H1 (cell line): ENCODE measurements around the gene TCAP. TPM values are rescaled to one million over a fixed set of nuclear protein-coding genes. Genes with fewer than 3 reads are reported as not detected.

Experiments
- CTCF ChIA-PET: fragments of 300-600 bp; sonication (Branson Sonifier 250); formaldehyde crosslinking; loops from one replicate; lab custom pipeline; 2021; ENCODE audit not compliant: partially characterized antibody; lab: Charles Lee
- POLR2A ChIA-PET: fragments of 300-600 bp; sonication (Branson Sonifier 250); formaldehyde crosslinking; loops from one replicate; lab custom pipeline; 2021; ENCODE audit warnings: inconsistent platforms; ENCODE audit not compliant: partially characterized antibody; lab: Charles Lee
- DNase-seq, 2 experiments: peaks; one replicate each; pipeline versions ENCODE4 v3.0.0 to v3.0.0-alpha.2; 2010 to 2022; ENCODE audit warnings: low spot score in 2 of 2, low read depth in 1 of 2, mixed read lengths in 1 of 2
- FAIRE-seq: peaks from 2 replicates; lab custom pipeline; 2011; peaks lifted over from hg19 to GRCh38; lab: Jason Lieb, UNC
- H2AFZ ChIP-seq: 2 replicates; pipeline ENCODE4 v1.8.1; 2012; ENCODE audit warnings: low read length, inconsistent platforms
- H2AK5ac ChIP-seq: 2 replicates; pipeline ENCODE4 v1.6.1; 2013; ENCODE audit warnings: low read depth, low read length
- H2BK120ac ChIP-seq: replicated peaks from 2 replicates; pipeline ENCODE3; 2013; ENCODE audit warnings: low read depth, low read length, inconsistent platforms
- H2BK12ac ChIP-seq: 2 replicates; pipeline ENCODE4 v1.6.1; 2013; ENCODE audit warnings: low read depth, low read length
- H2BK15ac ChIP-seq: 2 replicates; pipeline ENCODE4 v1.6.1; 2013; ENCODE audit warnings: low read length
- H2BK20ac ChIP-seq: 2 replicates; pipeline ENCODE4 v1.6.1; 2013; ENCODE audit warnings: low read length
- H2BK5ac ChIP-seq: 2 replicates; pipeline ENCODE4 v1.6.1; 2013; ENCODE audit warnings: low read depth, low read length
- H3K14ac ChIP-seq: 2 replicates; pipeline ENCODE4 v1.6.1; 2013; ENCODE audit warnings: inconsistent platforms; ENCODE audit not compliant: insufficient read length
- H3K18ac ChIP-seq: 2 replicates; pipeline ENCODE4 v1.6.1; 2013; ENCODE audit warnings: low read length; ENCODE audit errors: extremely low read depth
- H3K23ac ChIP-seq: 2 replicates; pipeline ENCODE4 v1.6.1; 2013; ENCODE audit warnings: inconsistent platforms; ENCODE audit not compliant: insufficient read length
- H3K23me2 ChIP-seq: 2 replicates; pipeline ENCODE4 v1.6.1; 2013; ENCODE audit warnings: low read depth, low read length
- H3K27ac ChIP-seq: 2 replicates; pipeline ENCODE4 v1.6.1; 2011; ENCODE audit warnings: low read depth, low read length, inconsistent platforms
- H3K27me3 ChIP-seq, 4 experiments: replicated peaks in 1 of 4; 1 replicate in 1 of 4; 2 replicates in 3 of 4; pipeline versions ENCODE4 v1.6.1 to v1.8.1; 2011 to 2013; ENCODE audit warnings: low read length in 3 of 4, mild to moderate bottlenecking in 3 of 4, inconsistent platforms in 2 of 4, mixed read lengths in 2 of 4, moderate library complexity in 1 of 4; ENCODE audit not compliant: control insufficient read depth in 3 of 4, insufficient read depth in 3 of 4; ENCODE audit errors: extremely low read depth in 1 of 4
- H3K36me3 ChIP-seq, 4 experiments: 2 replicates each; pipeline versions ENCODE4 v1.6.1 to v1.8.1; 2011 to 2013; ENCODE audit warnings: mild to moderate bottlenecking in 4 of 4, low read length in 3 of 4, moderate library complexity in 2 of 4, control low read depth in 1 of 4, inconsistent platforms in 1 of 4; ENCODE audit not compliant: insufficient read depth in 4 of 4, control insufficient read depth in 2 of 4
- H3K4ac ChIP-seq: replicated peaks from 2 replicates; pipeline ENCODE3; 2013; ENCODE audit warnings: low read length, low read depth, mixed read lengths, inconsistent platforms; ENCODE audit not compliant: insufficient read length
- H3K4me1 ChIP-seq, 4 experiments: replicated peaks in 1 of 4; 1 replicate in 1 of 4; 2 replicates in 3 of 4; pipeline versions ENCODE4 v1.6.1 to v1.8.1; 2011 to 2013; ENCODE audit warnings: low read length in 3 of 4, inconsistent platforms in 2 of 4, mixed read lengths in 1 of 4; ENCODE audit not compliant: insufficient read depth in 4 of 4, control insufficient read depth in 3 of 4
- H3K4me2 ChIP-seq, 2 experiments: 2 replicates each; pipeline versions ENCODE4 v1.6.1 to v1.8.1; 2011 to 2013; ENCODE audit warnings: low read depth in 2 of 2, low read length in 2 of 2, control low read depth in 1 of 2, inconsistent platforms in 1 of 2, mild to moderate bottlenecking in 1 of 2; ENCODE audit not compliant: insufficient read depth in 1 of 2
- H3K4me3 ChIP-seq, 4 experiments: fragments of 200-600, 300-600 bp in 1 of 4; sonication (generic), shearing (Covaris generic), sonication (Bioruptor Twin) in 1 of 4; 2 replicates each; pipeline versions ENCODE4 v1.5.1 to v1.8.1; 2011 to 2016; ENCODE audit warnings: low read length in 4 of 4, low read depth in 3 of 4, control low read depth in 2 of 4, inconsistent platforms in 2 of 4, mild to moderate bottlenecking in 2 of 4, mixed read lengths in 1 of 4, moderate library complexity in 1 of 4; ENCODE audit not compliant: insufficient read depth in 2 of 4; ENCODE audit errors: extremely low read depth in 1 of 4
- H3K56ac ChIP-seq: replicated peaks from 2 replicates; pipeline ENCODE3; 2013; ENCODE audit warnings: low read depth, mild to moderate bottlenecking, mixed read lengths, low read length, inconsistent platforms; ENCODE audit not compliant: insufficient read length
- H3K79me1 ChIP-seq: 2 replicates; pipeline ENCODE4 v1.6.1; 2013; ENCODE audit warnings: low read depth, low read length, control low read depth
- H3K79me2 ChIP-seq, 2 experiments: 2 replicates each; pipeline versions ENCODE4 v1.6.1 to v1.8.1; 2012 to 2013; ENCODE audit warnings: low read length in 2 of 2, mild to moderate bottlenecking in 2 of 2, inconsistent platforms in 1 of 2; ENCODE audit not compliant: insufficient read depth in 2 of 2, control insufficient read depth in 1 of 2
- H3K9ac ChIP-seq, 4 experiments: replicated peaks in 1 of 4; 1 replicate in 1 of 4; 2 replicates in 3 of 4; pipeline versions ENCODE4 v1.6.1 to v1.8.1; 2011 to 2013; ENCODE audit warnings: low read depth in 3 of 4, low read length in 3 of 4, control low read depth in 2 of 4, mild to moderate bottlenecking in 2 of 4, moderate library complexity in 2 of 4, inconsistent platforms in 1 of 4; ENCODE audit errors: extremely low read depth in 1 of 4
- H3K9me3 ChIP-seq, 2 experiments: 2 replicates each; pipeline versions ENCODE4 v1.6.1 to v1.8.1; 2012 to 2013; ENCODE audit warnings: mild to moderate bottlenecking in 2 of 2, moderate library complexity in 2 of 2, control low read depth in 1 of 2, inconsistent platforms in 1 of 2, low read depth in 1 of 2, low read length in 1 of 2, mixed read lengths in 1 of 2; ENCODE audit not compliant: insufficient read depth in 2 of 2
- H4K20me1 ChIP-seq, 2 experiments: replicated peaks in 1 of 2; 2 replicates each; pipeline versions ENCODE3 to v1.8.1; 2011 to 2013; ENCODE audit warnings: inconsistent platforms in 2 of 2, low read length in 2 of 2, mild to moderate bottlenecking in 1 of 2; ENCODE audit not compliant: insufficient read depth in 2 of 2, control insufficient read depth in 1 of 2
- H4K5ac ChIP-seq: 2 replicates; pipeline ENCODE4 v1.6.1; 2013; ENCODE audit warnings: low read length, low read depth, mixed read lengths, inconsistent platforms; ENCODE audit not compliant: insufficient read length
- H4K8ac ChIP-seq: 2 replicates; pipeline ENCODE4 v1.8.0; 2013; ENCODE audit warnings: mild to moderate bottlenecking, moderate library complexity, low read length, inconsistent platforms; ENCODE audit not compliant: insufficient read depth; ENCODE audit errors: extremely low read depth
- H4K91ac ChIP-seq: replicated peaks from 2 replicates; pipeline ENCODE3; 2013; ENCODE audit warnings: low read length, mixed read lengths, inconsistent platforms; ENCODE audit not compliant: insufficient read length
- BACH1 ChIP-seq: IDR thresholded peaks from 2 replicates; pipeline ENCODE4 v1.6.1; 2012; ENCODE audit warnings: low read length, improper control_type of control experiment
- CEBPB ChIP-seq: IDR thresholded peaks from 2 replicates; pipeline ENCODE4 v1.6.1; 2012; ENCODE audit warnings: low read depth, low read length
- E2F6 ChIP-seq: IDR thresholded peaks from 2 replicates; pipeline ENCODE4 v1.6.1; 2012; ENCODE audit warnings: inconsistent platforms
- FOSL1 ChIP-seq: IDR thresholded peaks from 2 replicates; pipeline ENCODE4 v1.6.1; 2011; ENCODE audit warnings: mild to moderate bottlenecking, low read depth, low read length, moderate library complexity; ENCODE audit not compliant: insufficient read depth
- POU5F1 ChIP-seq: IDR thresholded peaks from 2 replicates; pipeline ENCODE4 v1.6.1; 2011; ENCODE audit warnings: low read depth, mild to moderate bottlenecking, low read length, moderate library complexity
- WGBS, 2 experiments: shearing (Covaris generic) in 1 of 2; methylation state at CpG; one replicate each; pipeline versions ENCODE4 v1.1.6 to v1.1.7; 2013 to 2015; ENCODE audit warnings: low lambda C conversion rate in 2 of 2, mixed read lengths in 2 of 2, inconsistent platforms in 1 of 2, low coverage in 1 of 2, missing lambda C conversion rate in 1 of 2; ENCODE audit not compliant: insufficient replicate concordance in 2 of 2, insufficient coverage in 1 of 2, insufficient read length in 1 of 2; ENCODE audit errors: extremely low coverage in 1 of 2, missing lambda C conversion rate in 1 of 2; 5-methylcytosine and 5-hydroxymethylcytosine counted together
- polyA plus RNA-seq, 7 experiments: library from polyadenylated mRNA; depleted of rRNA in 3 of 7; stranded (reverse) in 5 of 7; unstranded in 2 of 7; fragments of >200 nt in 5 of 7; fragments of 200-250 nt in 2 of 7; gene quantifications; 1 replicate in 5 of 7; 2 replicates in 1 of 7; 4 replicates in 1 of 7; pipeline versions ENCODE4 v1.2.1 to v1.2.3, GENCODE V29; 2011 to 2013; ENCODE audit warnings: missing spikeins in 2 of 7, mixed read lengths in 2 of 7
- total RNA-seq: library from RNA; stranded (reverse); fragmentation: NEBNext Ultra II Directional; extraction: Animal tissue kit (Norgen Biotek cat#: 25700); gene quantifications from 2 replicates; pipeline ENCODE4 v1.2.1, GENCODE V29; 2021

TCAP gene
- total and polyA plus RNA-seq, 2 of the 8 experiments (the other 6 are each of a cell fraction or from before 2014, with no cell fraction given), result 0.82 to 1.4 TPM

- TF ChIP-seq BACH1 (no peak), FOSL1 (no peak), CEBPB (no peak), E2F6 (no peak), POU5F1 (no peak)
- no peak for DNase-seq
- Histone ChIP-seq H3K4me3 (no peak overlapping the region), H3K18ac (no peak overlapping the region), H3K36me3 (peaks cover 0 to 3% (median 0%) of the 10 kb centered on the region in 4 experiments; a peak in 1 of 8 replicates), H4K5ac (no peak overlapping the region), H3K14ac (no peak overlapping the region), H3K4me2 (no peak overlapping the region), H3K23me2 (no peaks in the 10 kb centered on the region), H2BK12ac (0 out of 2 replicates have a peak overlapping the region, but pooled peaks have one; percentile 60), H3K9ac (no peak overlapping the region), H3K27me3 (peaks cover 0 to 5% (median 0%) of the 10 kb centered on the region in 4 experiments; a peak in 1 of 7 replicates), H2BK15ac (0 out of 2 replicates have a peak overlapping the region, but pooled peaks have one; percentile 61), H2AFZ (no peak overlapping the region), H4K91ac (peak overlapping the region; percentile 17), H2BK20ac (0 out of 2 replicates have a peak overlapping the region, but pooled peaks have one; percentile 32), H3K79me1 (no peaks in the 10 kb centered on the region), H4K20me1 (peaks cover 0 to 2% of the 10 kb centered on the region in 2 experiments), H3K9me3 (no peaks in the 10 kb centered on the region), H3K4me1 (peaks cover 0 to 15% (median 8%) of the 10 kb centered on the region in 4 experiments; a peak in 6 of 7 replicates), H2BK5ac (peak overlapping the region; percentile 78; the same call in 1 of the 2 replicates), H3K79me2 (no peaks in the 10 kb centered on the region), H3K27ac (no peak overlapping the region; the same call in 1 of the 2 replicates), H2AK5ac (no peak overlapping the region), H3K23ac (no peak overlapping the region), H3K56ac (no peak overlapping the region), H2BK120ac (no peak overlapping the region), H3K4ac (no peak overlapping the region), H4K8ac (no peak overlapping the region)
- 79% methylated on average over 8 of the region's 11 CpGs; no CpG with 5 or more reads in 1 of the 2 experiments for WGBS, 2 experiments
- no peak for FAIRE-seq
- ChIA-PET POLR2A (interaction anchor here (1.1 to 38.1 kb wide), 6 partner anchors 1 to 73 kb away, joined by 3 to 708 read pairs (median 4); partner anchors contain the start of genes ERBB2, NEUROD2, PGAP3 and PNMT), CTCF (interaction anchor here (0.6 to 52.4 kb wide), 10 partner anchors 8 to 115 kb away, joined by 3 to 1885 read pairs (median 4); partner anchors contain the start of genes PGAP3, PPP1R1B and STARD3)
Measured at GRCh38 chr17:39674702-39675389, 9.7 kb downstream of the TCAP start.
